ENCODE measurements around the gene GLCCI1.

DNA sequence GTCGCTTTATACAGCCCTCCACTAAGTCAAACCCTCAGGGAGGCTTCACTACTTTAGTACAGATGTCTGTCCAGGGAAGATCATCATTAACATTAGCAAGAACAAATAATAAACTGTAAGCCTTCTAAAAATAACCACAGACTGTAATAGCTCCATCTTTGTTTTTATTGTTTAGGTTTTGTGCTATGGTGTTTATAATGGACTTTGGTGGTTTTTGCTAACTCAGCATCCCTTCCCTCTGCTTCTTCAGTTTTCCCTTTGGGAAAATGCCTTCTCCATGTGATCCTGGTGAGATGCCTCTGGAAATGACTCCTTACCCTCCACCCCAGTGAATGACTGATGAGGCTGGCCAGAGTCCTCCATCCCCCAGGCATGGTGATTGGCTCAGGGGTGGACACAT is 162.1 kb downstream of the GLCCI1 start:
- no peak for TF ChIP-seq CTCF (conservative IDR thresholded peaks at IDR 0.05; ENCODE audit: low read length)
- TF ChIP-seq EZH2phosphoT487 (IDR thresholded peaks at IDR 0.05; ENCODE audit: borderline replicate concordance): no peak
